CD4-positive, alpha-beta T cell treated with Interleukin-17A for 1 hour (primary cell): Measurements from ENCODE around the gene ORC5.

Source experiments
- DNase-seq: peaks from one replicate; pipeline ENCODE4 v3.0.0-alpha.2; 2020

Gene ORC5

DNA sequence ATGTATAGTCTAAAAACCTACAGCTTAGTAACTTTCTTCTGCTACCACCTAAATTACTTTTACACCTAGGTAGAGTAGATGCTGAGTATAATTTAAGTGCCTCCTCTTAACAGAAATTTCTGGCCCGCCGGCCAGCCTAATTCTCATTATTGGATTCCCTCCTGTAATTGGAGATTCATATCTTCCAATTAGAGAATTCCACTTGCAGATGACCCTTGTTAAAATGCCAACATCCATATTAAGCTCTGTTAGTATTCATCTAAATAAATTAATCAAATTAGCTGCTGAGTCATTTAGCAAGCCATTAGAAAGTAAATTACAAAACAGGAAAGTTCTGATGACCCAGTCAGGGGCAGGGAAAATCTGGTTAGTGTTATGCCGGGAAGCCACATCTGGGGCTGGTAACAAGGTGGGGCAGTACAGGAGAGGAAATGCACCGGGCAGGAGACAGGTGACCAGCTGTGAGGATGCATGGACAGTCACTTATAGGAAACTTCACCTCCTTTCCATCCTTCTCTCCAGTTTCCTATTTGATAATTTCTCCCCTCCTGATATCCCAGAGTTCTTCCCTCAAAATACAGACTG, 82.8 kb downstream of the ORC5 start:
- no peak for DNase-seq

DNA sequence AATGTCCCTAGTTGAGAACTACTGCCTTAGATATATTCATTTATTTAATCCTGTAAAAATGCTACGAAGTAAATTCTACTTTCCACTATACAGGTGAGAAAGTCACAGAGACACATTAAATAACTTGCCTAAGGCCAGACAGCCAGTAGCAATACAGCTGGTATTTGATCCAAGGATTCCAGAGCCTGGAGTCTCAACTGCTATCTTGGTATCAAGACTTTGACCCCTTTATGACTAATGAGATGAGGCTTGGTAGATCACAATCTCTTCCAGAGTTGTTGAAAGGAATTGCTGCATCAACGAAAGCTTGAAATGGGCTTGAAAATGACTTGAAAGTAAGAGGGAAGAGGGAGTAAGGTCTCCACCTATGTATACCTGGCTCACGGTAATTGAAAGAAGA, 83.3 kb downstream of the ORC5 start:
- DNase-seq = no peak

DNA sequence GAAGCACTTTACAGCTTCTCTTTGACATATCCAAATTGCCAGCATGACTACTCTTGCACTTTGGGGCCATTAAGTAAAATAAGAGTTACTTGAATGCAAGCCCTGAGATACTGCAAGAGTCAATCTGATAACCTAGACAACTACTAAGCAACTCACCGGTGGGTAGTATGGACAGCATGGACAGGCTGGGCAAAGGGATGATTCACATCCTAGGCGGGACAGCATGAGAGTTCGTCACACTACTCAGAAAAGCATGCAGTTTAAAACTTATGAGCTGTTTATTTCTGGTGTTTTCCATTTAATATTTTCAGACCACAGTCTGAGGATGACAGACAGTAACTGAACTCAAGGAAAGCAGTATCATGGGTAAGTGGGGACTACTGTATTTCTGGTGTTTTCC, 84.0 kb downstream of the ORC5 start:
- no peak for DNase-seq

DNA sequence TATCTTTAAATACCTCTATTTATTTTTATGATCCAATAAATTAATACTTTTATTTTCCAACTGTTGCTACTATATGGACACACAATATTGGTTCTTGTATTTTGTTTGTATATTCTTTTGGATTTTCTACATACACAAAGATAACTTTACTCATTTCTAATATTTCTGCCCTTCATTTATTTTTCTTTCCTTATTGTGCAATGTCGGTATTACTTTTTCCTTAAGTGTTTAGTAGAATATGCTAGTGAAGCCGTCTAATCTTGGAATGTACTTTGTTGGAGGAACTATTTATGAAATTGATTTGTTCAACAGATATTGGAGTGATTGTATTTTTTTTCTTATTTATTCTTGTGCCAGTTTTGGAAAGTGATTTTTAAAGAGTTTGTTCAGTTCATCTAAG, 94.0 kb downstream of the ORC5 start:
- no peak for DNase-seq

DNA sequence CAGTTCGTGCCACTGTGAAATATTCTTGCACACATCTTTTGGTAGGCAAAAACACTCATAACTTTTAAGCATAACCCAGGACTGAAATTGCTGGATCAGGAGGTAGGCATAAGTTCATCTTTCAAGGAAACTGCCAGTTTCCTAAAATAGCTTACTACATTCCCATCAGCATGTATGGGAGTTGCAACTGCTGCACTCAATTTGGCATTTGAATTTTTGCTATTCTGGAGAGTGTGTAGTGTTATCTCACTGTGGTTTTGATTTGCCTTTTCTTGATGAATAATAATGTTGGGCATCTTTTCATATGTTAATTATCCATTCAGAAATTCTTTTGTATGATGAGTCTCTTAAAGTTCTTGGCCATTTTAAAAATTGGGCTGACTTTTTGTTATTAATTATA, 95.2 kb downstream of the ORC5 start:
- no peak for DNase-seq

DNA sequence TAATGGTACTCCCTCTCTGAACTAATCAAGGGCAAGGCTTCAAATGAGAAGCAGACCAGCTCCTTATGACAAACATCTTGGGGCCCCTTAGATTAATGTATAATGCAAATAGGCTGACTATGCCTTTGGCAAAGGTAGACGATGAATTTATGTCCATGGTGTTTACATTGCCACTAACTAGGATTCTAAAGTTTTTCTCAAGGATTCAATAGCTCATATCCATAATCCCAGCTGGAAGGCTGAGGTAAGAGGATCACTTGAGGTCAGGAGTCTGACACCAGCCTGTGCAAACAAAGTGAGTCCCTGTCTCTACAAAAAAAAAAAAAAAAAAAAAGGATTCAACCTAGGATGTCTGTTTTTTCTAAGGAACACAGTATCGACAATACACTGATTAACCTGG, 96.5 kb downstream of the ORC5 start:
- DNase-seq = no peak

DNA sequence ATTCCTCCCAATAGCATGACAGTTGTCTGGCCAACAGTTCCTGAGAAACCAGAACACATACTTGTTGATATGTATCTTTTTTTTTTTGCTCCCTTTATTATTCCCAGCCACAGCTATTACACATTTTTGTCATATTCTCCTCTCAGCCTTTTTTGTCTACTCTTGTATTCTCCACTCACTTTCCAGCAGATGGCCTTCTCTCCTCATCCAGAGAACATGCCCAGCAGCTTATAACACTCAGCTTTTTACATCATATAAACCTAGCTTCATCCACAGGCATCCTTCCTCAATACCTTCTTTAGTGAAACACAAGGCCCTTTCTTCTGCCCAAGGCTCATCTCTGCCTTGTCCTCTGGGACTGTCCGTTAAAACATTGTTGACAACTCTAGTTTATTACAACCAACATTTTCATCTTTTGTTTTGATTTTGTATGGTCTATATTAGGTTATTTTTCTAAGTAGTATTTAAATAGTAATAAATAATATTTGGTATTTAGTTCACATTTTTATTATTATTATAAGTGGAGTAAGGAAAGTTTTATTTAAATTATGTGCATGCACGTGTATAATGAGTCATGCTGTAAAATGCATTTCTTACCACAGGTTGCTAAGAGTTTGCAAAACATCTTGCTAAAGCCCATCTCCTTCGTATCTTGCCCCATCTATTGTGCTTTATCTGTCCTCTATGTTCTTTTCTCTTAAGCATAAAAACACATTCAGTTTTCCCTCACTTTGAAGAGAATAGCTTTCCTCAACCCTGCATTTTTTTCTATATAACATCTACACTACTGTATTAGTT, 101.5 kb downstream of the ORC5 start:
- no peak for DNase-seq

DNA sequence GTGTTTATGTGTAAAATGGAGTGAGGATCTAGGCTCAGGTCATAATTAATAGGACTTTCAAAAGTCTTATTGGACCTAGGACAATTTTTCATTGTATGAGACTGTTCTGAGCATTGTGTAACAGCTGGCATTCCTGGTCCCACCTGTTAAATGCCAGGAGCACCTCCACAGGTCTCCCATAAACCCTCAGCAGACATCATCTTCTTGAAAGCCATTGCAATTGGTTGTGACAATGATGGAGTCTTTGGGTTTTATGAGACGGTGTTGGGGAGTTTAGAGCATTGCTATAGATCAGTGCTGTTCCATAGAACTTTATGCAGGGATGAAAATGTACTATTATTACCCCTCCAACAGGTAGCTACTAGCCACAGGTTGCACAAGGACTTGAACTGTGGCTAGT, 108.9 kb downstream of the ORC5 start:
- no peak for DNase-seq

DNA sequence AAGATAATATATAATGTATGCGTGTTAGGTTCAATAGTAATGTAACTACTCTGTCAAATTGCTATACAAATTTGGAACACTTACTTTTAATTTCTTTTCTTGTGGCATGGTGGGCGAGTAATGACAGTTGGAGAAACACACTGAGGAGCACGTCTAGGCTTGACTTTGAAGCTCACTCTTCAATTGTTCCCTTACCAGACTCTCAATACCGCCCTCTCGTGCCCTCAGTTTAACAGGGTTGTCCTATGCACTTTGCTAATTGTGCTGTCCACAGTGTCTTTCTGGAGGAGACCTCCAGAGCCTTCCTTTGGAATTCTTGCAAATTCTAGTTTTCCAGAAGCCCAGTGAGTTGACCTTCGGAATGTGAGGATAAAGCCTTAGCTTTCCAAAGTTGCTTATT, 111.1 kb downstream of the ORC5 start:
- DNase-seq = no peak

DNA sequence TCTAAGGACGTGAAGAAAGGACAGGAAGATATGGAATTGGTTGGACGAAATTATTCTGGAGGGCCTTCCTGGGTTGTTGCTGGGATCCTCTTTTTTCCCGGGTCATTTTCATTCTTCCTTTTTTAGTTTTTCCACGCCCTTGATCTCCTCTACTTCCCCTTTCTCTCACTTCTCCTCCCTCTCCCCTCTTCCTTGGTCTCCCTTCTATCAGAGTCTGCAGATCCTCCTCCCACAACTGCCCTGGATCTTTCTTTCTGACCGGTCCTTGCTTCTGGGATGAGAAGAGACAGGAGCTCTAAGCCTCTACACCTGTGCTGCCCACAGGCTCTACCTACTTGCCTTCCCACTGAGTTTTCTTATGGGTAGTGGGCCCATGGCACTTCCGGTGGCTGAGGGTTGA, 114.7 kb downstream of the ORC5 start:
- DNase-seq = no peak

DNA sequence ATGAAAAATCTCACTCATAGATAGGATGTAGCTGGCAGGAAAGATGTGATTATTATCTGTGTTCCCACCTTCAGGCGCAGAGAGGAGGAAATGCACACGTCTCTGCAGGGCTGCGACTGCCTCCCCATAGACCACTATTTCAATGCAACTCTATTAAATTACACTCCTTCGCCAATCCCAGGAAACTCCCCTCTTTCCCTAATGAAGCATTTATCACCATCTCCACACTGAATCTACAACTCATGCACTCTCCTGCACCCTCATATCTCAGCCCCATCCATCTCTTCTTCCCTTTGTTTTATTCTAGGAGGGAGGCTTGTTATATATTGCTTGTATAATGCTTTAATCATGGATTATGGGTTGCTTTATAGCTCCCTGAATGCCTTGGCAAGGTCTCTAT, 116.6 kb downstream of the ORC5 start:
- DNase-seq = no peak

DNA sequence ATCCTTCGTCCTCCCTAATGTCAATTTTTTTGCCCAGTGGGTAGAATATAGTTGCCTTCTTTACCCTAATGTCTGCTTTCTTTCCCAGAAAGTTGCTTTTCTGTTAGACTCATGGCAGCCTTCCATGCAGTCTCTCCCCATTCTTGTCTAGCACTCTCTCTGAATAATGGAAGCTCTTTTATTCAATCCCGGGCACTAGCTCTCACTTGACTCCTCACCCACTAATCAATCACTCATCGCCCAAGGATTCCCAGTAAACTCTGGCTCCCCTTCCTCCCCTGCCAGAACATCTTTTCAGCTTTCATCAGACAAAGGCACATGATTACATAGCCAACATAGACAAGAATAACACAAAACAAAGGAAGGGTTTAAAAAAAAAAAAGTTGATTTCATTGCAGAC, 118.2 kb downstream of the ORC5 start:
- DNase-seq = no peak

DNA sequence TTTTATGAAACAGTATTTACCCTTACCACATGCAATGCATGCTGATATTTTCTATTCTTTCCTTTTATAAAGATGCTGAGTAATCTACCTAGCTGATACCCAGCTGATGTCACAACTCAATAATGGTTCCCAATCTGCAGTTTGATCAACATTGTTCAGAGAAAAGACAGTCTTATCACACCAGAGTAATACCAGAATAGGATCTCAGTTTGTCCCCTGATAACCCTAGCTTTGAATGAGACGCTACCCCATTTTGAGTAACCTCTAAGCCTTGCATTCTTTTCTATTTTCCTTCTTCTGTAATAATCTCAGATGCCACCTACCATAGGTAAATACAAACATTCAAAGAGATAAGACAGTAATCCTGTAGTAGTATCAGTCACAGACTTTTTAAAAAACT, 118.8 kb downstream of the ORC5 start:
- no peak for DNase-seq
